GM06990 (cell line): ENCODE measurements around the gene TTC23.

ENCODE experiments used
- DNase-seq: peaks from one replicate; pipeline ENCODE4 v3.0.0-alpha.2; 2011; ENCODE audit not compliant: insufficient read length; ENCODE audit errors: extremely low read depth
- H3K27me3 ChIP-seq: replicated peaks from 2 replicates; pipeline ENCODE4 v1.6.0; 2011; ENCODE audit warnings: low read length; ENCODE audit not compliant: control insufficient read depth, insufficient read depth
- H3K36me3 ChIP-seq: 2 replicates; pipeline ENCODE4 v1.5.1; 2011; ENCODE audit warnings: low read length; ENCODE audit not compliant: control insufficient read depth, insufficient read depth
- H3K4me3 ChIP-seq: replicated peaks from 2 replicates; pipeline ENCODE4 v1.5.1; 2011; ENCODE audit warnings: low read depth, mild to moderate bottlenecking, control low read depth, low read length
- TF ChIP-seq, protein P1 (sequence below): IDR thresholded peaks from 2 replicates; pipeline ENCODE4 v1.5.1; 2011; ENCODE audit warnings: low read length, control low read depth, mild to moderate bottlenecking, inconsistent platforms; ENCODE audit not compliant: insufficient read depth, poor library complexity, severe bottlenecking

TTC23 gene

DNA sequence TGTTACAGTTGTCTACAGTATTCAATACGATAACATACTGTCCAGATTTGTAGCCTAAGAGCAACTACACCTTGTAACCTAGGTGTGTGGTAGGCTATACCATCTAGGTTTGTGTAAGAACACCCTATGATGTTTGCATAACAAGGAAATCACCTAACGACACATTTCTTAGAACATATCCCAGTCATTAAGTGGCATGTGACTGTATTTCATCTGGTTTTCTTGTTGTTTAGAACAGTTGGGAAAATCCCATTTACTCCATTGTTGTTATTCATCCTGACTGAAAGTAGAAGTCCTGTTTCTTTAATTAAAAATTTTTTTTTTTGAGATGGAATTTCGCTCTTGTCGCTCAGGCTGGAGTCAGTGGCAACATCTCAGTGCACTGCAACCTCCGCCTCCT lies 33.2 kb upstream of the TTC23 start:
- Histone ChIP-seq H3K27me3 (no peaks in the 10 kb centered on the region), H3K36me3 (no peaks in the 10 kb centered on the region), H3K4me3 (no peak overlapping the region)
- TF ChIP-seq, protein P1, sequence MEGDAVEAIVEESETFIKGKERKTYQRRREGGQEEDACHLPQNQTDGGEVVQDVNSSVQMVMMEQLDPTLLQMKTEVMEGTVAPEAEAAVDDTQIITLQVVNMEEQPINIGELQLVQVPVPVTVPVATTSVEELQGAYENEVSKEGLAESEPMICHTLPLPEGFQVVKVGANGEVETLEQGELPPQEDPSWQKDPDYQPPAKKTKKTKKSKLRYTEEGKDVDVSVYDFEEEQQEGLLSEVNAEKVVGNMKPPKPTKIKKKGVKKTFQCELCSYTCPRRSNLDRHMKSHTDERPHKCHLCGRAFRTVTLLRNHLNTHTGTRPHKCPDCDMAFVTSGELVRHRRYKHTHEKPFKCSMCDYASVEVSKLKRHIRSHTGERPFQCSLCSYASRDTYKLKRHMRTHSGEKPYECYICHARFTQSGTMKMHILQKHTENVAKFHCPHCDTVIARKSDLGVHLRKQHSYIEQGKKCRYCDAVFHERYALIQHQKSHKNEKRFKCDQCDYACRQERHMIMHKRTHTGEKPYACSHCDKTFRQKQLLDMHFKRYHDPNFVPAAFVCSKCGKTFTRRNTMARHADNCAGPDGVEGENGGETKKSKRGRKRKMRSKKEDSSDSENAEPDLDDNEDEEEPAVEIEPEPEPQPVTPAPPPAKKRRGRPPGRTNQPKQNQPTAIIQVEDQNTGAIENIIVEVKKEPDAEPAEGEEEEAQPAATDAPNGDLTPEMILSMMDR = no peak
- no peak for DNase-seq

DNA sequence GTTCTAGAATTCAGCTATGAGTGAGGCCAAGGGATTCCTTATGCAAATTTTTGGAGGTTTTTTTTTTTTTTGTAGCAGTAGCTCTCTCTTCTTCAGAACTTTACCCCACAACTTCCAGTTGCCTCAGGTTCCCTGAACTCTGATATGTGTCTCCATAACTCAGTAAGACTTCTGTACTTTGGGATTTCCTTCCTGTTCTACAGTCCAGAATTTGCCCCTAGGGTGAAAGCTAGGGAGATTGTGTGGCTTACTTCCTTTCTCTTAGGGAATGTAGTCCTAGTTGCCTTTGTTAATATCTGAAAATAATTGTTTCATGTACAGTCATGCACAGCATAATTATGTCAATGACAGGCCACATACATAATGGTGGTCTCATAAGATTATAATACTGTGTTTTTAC lies 32.7 kb upstream of the TTC23 start:
- no peaks in the 10 kb centered on the region for H3K27me3 ChIP-seq
- no peak for DNase-seq
- no peak overlapping the region for H3K4me3 ChIP-seq
- TF ChIP-seq, protein P1 = no peak
- no peaks in the 10 kb centered on the region for H3K36me3 ChIP-seq

DNA sequence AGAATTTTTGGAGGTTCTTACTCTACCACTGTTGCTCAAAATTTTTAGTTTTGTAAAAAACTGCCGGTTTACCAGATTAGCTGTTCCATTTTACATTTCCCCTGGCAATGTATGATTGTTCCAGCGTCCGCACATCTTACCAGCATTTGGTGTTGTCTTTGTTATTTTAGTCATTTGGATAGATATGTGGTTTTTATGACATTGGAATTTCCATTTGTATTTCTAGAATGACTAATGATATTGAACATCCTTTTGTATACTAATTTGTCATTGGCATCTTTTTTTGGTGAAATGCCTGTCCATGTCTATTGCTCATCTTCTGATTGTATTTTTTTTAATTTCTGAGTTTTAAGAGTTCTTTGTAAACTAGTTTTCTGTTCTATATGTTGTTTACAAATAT lies 30.4 kb upstream of the TTC23 start:
- Histone ChIP-seq H3K4me3 (no peak overlapping the region), H3K27me3 (no peaks in the 10 kb centered on the region), H3K36me3 (no peaks in the 10 kb centered on the region)
- TF ChIP-seq, protein P1 = no peak
- no peak for DNase-seq

DNA sequence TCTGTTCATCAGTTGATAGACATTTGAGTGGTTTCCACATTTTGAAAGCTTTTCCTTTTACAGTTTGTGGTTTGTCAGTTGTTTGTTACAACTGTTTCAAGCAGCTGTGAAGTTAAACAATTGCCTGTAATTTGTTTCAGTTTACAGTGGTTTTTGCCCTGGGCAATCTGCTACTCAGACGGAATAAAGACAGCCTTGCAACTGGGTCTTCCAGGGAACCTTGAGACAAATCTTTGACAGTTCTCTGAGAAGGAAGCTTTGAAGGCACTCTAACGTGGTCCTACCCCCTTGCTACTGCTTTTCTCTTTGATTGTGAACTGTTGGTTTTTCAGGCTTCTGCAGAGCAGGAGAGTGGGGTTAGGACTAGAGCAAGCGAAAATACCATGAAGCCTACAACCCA lies 29.9 kb upstream of the TTC23 start:
- H3K4me3 ChIP-seq = no peak overlapping the region
- no peaks in the 10 kb centered on the region for H3K27me3 ChIP-seq
- TF ChIP-seq, protein P1 = no peak
- no peaks in the 10 kb centered on the region for H3K36me3 ChIP-seq
- no peak for DNase-seq

DNA sequence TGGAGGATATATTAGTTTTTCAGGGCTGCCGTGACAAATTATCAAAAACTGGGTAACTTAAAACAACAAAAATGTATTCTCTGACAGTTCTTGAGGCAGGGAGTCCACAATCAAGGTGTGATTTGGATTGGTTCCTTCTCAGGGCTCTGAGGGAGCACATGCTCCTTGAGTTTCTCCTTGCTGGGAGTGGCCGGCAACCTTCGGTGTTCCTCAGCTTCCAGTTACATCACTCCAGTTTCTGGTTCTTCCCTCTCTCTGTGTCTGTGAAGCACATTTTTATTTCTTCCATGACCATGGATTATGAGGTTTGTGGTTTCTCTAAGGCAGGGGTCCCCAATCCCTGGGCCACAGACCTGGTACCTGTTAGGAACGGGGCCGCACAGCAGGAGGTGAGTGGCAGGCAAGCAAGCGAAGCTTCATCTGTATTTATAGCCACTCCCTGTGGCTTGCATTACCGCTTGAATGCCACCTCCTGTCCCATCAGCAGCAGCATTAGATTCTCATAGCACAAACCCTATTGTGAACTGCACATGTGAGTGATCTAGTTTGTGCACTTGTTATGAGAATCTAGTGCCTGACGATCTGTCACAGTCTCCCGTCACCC lies 26.2 kb upstream of the TTC23 start:
- TF ChIP-seq, protein P1 = no peak
- DNase-seq = no peak
- H3K36me3 ChIP-seq = no peaks in the 10 kb centered on the region
- no peak overlapping the region for H3K4me3 ChIP-seq
- H3K27me3 ChIP-seq = no peaks in the 10 kb centered on the region

DNA sequence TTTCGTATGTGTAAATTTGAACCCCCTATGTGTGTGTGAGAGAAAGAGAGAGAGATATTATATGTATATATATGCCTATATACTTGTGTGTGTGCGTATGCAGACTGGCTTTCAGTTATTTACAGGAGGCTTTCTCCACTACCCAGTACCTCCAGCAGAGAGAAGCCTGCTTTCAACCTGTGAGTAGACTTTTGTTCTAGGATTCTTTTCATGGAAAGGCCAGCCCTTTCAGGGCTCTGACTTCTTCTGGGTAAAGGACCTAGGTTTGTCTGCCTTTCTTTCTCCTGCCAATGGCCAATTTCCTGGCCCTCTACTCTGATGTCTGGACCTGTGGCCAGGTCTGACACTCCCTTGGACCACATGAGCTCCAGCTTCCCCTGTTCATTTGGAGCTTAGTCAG lies 25.7 kb upstream of the TTC23 start:
- Histone ChIP-seq H3K27me3 (no peaks in the 10 kb centered on the region), H3K36me3 (no peaks in the 10 kb centered on the region), H3K4me3 (no peak overlapping the region)
- TF ChIP-seq, protein P1 = no peak
- no peak for DNase-seq
